ENCODE results near the gene VSIG2.
A peak's percentile ranks its signal among the peaks of the same experiment; 100 is the strongest.

The VSIG2 gene

DNA sequence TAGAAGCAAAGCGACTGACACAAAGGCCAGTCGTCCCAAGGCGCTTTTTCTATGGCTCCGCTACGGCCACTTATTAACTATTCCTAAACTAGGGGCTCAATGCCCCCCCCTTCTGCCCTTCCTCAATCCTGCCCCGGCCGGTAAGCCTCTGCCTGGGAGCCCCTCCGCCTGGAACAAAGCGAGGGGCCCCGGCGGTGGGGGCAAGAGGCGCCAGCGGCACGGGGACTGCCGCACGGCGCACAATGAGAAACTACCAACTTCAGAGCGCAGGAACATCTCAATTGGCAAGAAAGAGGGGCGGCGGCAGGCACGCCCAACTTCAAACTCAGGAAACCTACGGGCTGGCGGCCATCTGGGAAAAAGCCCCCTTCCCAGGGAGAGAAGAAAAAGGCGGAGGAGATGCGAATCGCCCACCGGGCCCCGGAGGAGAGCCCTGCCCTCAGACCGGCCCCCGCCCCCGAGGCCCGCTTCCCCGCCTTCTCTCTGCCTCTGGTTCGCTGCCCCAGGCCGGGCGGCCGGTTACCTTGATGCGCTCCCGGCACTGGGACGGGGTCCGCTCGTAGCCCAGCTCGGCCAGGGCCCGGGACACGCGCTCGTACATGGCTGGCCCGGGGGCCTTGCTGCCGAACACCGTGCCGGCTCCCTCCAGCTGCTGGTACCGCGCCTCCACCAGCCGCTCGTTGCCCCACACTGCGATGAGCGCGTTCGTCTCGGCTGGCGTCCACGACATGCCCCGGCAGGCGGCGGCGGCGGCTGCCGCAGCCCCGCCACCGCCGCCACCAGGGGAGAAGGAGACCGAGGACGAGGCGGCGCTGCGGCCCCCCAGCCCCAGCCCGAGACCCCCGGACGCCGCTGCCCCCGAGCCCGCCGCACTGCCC, 47.5 kb upstream of the VSIG2 start:
- peaks cover 0 to 8% of the 10 kb centered on the region in 2 experiments for H3K27me3 ChIP-seq (ENCODE audit: control insufficient read depth in 1 of 2, insufficient read depth in 1 of 2, low read length in 2 of 2)
- peak overlapping the region; percentile 77 for H2AFZ ChIP-seq (ENCODE audit: low read depth, low read length)
- DNase-seq: peak; percentile 56
- peak overlapping the region; percentile 96 for H4K8ac ChIP-seq (ENCODE audit: low read length)
- H2AK5ac ChIP-seq (ENCODE audit: low read length, severe bottlenecking): no peak overlapping the region
- peaks cover 0 to 4% of the 10 kb centered on the region in 2 experiments for H3K36me3 ChIP-seq (ENCODE audit: control insufficient read depth in 1 of 2, insufficient read depth in 2 of 2, low read depth in 1 of 2, low read length in 2 of 2)
- no peaks in the 10 kb centered on the region for H3K9me3 ChIP-seq (ENCODE audit: control insufficient read depth, low read length)
- under 1% methylated on average over 61 of the region's 83 CpGs for WGBS
- peak overlapping the region in 1 of 2 experiments; percentile 72 for H2BK12ac ChIP-seq (ENCODE audit: low read length in 2 of 2)
- peaks cover 11% of the 10 kb centered on the region for H3K79me1 ChIP-seq (replicated peaks; ENCODE audit: low read length, poor library complexity, severe bottlenecking)
- peak overlapping the region; percentile 100 for H2BK5ac ChIP-seq (ENCODE audit: low read depth, low read length, poor library complexity, severe bottlenecking)
- no peak overlapping the region for H4K91ac ChIP-seq (ENCODE audit: low read length)
- H3K4me2 ChIP-seq (ENCODE audit: low read length, poor library complexity, severe bottlenecking): peak overlapping the region; percentile 94
- H3K4me1 ChIP-seq (ENCODE audit: control insufficient read depth, insufficient read depth, low read depth, low read length): peaks cover 4% of the 10 kb centered on the region
- H2BK120ac ChIP-seq (ENCODE audit: low read depth, low read length): peak overlapping the region; percentile 75
- peak overlapping the region; percentile 71 for H3K27ac ChIP-seq (ENCODE audit: low read length, poor library complexity, severe bottlenecking)
- H3K14ac ChIP-seq (ENCODE audit: low read length in 2 of 2): peak overlapping the region in 1 of 2 experiments; percentile 84
- peak overlapping the region; percentile 87 for H2BK15ac ChIP-seq (ENCODE audit: low read depth, poor library complexity, severe bottlenecking)
- H3K4me3 ChIP-seq (ENCODE audit: insufficient read depth in 1 of 2, low read depth in 1 of 2, low read length in 2 of 2): peak overlapping the region; percentile 82 to 100
- H3K18ac ChIP-seq (ENCODE audit: low read depth in 1 of 2, low read length in 2 of 2): peak overlapping the region; percentile 96 to 97
- peak overlapping the region; percentile 75 to 84 for H3K4ac ChIP-seq (ENCODE audit: low read depth in 1 of 2, low read length in 2 of 2)
- peak overlapping the region; percentile 95 for H3K9ac ChIP-seq (ENCODE audit: low read length)
- peak overlapping the region in 1 of 2 experiments; percentile 94 for H3K23ac ChIP-seq (ENCODE audit: low read length in 2 of 2)

DNA sequence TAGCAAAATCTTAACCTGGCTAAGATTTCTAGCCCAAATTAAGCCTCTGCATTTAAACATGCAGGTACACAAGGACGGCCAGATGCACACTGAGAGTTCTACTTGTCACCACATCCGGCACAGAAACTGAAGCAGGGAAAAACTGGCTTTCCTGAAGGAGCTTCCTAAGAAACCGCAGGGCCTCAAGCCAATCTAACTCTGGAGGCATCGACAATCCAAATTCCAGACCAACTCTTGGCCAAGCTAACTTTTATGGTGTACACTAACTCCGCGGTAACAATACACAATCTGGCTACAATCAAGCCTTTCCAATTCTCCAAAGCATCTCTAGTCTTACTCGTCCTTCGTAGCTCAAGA, 46.9 kb upstream of the VSIG2 start:
- peak overlapping the region; percentile 67 to 96 for H3K18ac ChIP-seq (ENCODE audit: low read depth in 1 of 2, low read length in 2 of 2)
- no peak overlapping the region for H2BK12ac ChIP-seq (ENCODE audit: low read length in 2 of 2)
- peaks cover 0 to 8% of the 10 kb centered on the region in 2 experiments for H3K27me3 ChIP-seq (ENCODE audit: control insufficient read depth in 1 of 2, insufficient read depth in 1 of 2, low read length in 2 of 2)
- H3K79me1 ChIP-seq (replicated peaks; ENCODE audit: low read length, poor library complexity, severe bottlenecking): peaks cover 11% of the 10 kb centered on the region
- H3K4me1 ChIP-seq (ENCODE audit: control insufficient read depth, insufficient read depth, low read depth, low read length): peaks cover 4% of the 10 kb centered on the region
- H3K23ac ChIP-seq (ENCODE audit: low read length in 2 of 2): peak overlapping the region in 1 of 2 experiments; percentile 94
- no peak overlapping the region for H3K14ac ChIP-seq (ENCODE audit: low read length in 2 of 2)
- H3K27ac ChIP-seq (ENCODE audit: low read length, poor library complexity, severe bottlenecking): peak overlapping the region; percentile 62
- no peak overlapping the region for H2AFZ ChIP-seq (ENCODE audit: low read depth, low read length)
- H2BK120ac ChIP-seq (ENCODE audit: low read depth, low read length): no peak overlapping the region
- H2AK5ac ChIP-seq (ENCODE audit: low read length, severe bottlenecking): no peak overlapping the region
- peak overlapping the region; percentile 95 for H3K9ac ChIP-seq (ENCODE audit: low read length)
- peaks cover 0 to 4% of the 10 kb centered on the region in 2 experiments for H3K36me3 ChIP-seq (ENCODE audit: control insufficient read depth in 1 of 2, insufficient read depth in 2 of 2, low read depth in 1 of 2, low read length in 2 of 2)
- no peak overlapping the region for H4K8ac ChIP-seq (ENCODE audit: low read length)
- H3K4me3 ChIP-seq (ENCODE audit: insufficient read depth in 1 of 2, low read depth in 1 of 2, low read length in 2 of 2): peak overlapping the region; percentile 82 to 100
- peak overlapping the region; percentile 94 for H3K4me2 ChIP-seq (ENCODE audit: low read length, poor library complexity, severe bottlenecking)
- no peak overlapping the region for H2BK5ac ChIP-seq (ENCODE audit: low read depth, low read length, poor library complexity, severe bottlenecking)
- H3K9me3 ChIP-seq (ENCODE audit: control insufficient read depth, low read length): no peaks in the 10 kb centered on the region
- H4K91ac ChIP-seq (ENCODE audit: low read length): no peak overlapping the region
- no peak overlapping the region for H2BK15ac ChIP-seq (ENCODE audit: low read depth, poor library complexity, severe bottlenecking)
- H3K4ac ChIP-seq (ENCODE audit: low read depth in 1 of 2, low read length in 2 of 2): peak overlapping the region in 1 of 2 experiments; percentile 67
- peak; percentile 73 for DNase-seq
- under 1% methylated on average over 8 of the region's 8 CpGs for WGBS

DNA sequence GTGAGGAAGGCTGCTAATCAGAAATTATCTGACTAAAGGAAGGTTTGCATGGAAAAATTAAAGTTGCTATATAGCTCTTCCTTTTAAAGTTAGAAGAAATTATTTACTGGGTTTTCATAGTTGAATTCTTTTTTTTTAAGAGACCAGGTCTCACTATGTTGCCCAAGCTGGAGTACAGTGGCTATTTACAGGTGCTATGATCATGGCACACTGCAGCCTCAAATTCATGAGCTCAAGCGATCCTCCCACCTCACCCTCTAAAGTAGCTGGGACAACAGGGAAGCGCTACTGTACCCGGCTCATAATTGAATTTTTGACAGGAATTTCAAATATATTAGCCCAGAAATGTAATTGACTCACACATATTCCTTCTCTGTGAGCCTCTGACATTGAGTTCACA, 44.3 kb upstream of the VSIG2 start:
- no peak overlapping the region for H2BK120ac ChIP-seq (ENCODE audit: low read depth, low read length)
- H3K4me1 ChIP-seq (ENCODE audit: control insufficient read depth, insufficient read depth, low read depth, low read length): peaks cover 1% of the 10 kb centered on the region
- no peak overlapping the region for H4K8ac ChIP-seq (ENCODE audit: low read length)
- peaks cover 23% of the 10 kb centered on the region for H3K79me1 ChIP-seq (replicated peaks; ENCODE audit: low read length, poor library complexity, severe bottlenecking)
- H2BK5ac ChIP-seq (ENCODE audit: low read depth, low read length, poor library complexity, severe bottlenecking): no peak overlapping the region
- H3K23ac ChIP-seq (ENCODE audit: low read length in 2 of 2): no peak overlapping the region
- H2BK12ac ChIP-seq (ENCODE audit: low read length in 2 of 2): no peak overlapping the region
- H3K36me3 ChIP-seq (ENCODE audit: control insufficient read depth in 1 of 2, insufficient read depth in 2 of 2, low read depth in 1 of 2, low read length in 2 of 2): no peaks in the 10 kb centered on the region
- no peak overlapping the region for H3K4me2 ChIP-seq (ENCODE audit: low read length, poor library complexity, severe bottlenecking)
- 96% methylated on average over 3 of the region's 3 CpGs for WGBS
- no peaks in the 10 kb centered on the region for H3K9me3 ChIP-seq (ENCODE audit: control insufficient read depth, low read length)
- no peak overlapping the region for H2BK15ac ChIP-seq (ENCODE audit: low read depth, poor library complexity, severe bottlenecking)
- H3K14ac ChIP-seq (ENCODE audit: low read length in 2 of 2): no peak overlapping the region
- no peak overlapping the region for H3K4ac ChIP-seq (ENCODE audit: low read depth in 1 of 2, low read length in 2 of 2)
- no peak overlapping the region for H2AFZ ChIP-seq (ENCODE audit: low read depth, low read length)
- H3K9ac ChIP-seq (ENCODE audit: low read length): no peak overlapping the region
- H3K27me3 ChIP-seq (ENCODE audit: control insufficient read depth in 1 of 2, insufficient read depth in 1 of 2, low read length in 2 of 2): no peaks in the 10 kb centered on the region
- no peak overlapping the region for H3K18ac ChIP-seq (ENCODE audit: low read depth in 1 of 2, low read length in 2 of 2)
- H3K4me3 ChIP-seq (ENCODE audit: insufficient read depth in 1 of 2, low read depth in 1 of 2, low read length in 2 of 2): no peak overlapping the region
- H3K27ac ChIP-seq (ENCODE audit: low read length, poor library complexity, severe bottlenecking): no peak overlapping the region
- H2AK5ac ChIP-seq (ENCODE audit: low read length, severe bottlenecking): no peak overlapping the region
- H4K91ac ChIP-seq (ENCODE audit: low read length): no peak overlapping the region
- no peak for DNase-seq

DNA sequence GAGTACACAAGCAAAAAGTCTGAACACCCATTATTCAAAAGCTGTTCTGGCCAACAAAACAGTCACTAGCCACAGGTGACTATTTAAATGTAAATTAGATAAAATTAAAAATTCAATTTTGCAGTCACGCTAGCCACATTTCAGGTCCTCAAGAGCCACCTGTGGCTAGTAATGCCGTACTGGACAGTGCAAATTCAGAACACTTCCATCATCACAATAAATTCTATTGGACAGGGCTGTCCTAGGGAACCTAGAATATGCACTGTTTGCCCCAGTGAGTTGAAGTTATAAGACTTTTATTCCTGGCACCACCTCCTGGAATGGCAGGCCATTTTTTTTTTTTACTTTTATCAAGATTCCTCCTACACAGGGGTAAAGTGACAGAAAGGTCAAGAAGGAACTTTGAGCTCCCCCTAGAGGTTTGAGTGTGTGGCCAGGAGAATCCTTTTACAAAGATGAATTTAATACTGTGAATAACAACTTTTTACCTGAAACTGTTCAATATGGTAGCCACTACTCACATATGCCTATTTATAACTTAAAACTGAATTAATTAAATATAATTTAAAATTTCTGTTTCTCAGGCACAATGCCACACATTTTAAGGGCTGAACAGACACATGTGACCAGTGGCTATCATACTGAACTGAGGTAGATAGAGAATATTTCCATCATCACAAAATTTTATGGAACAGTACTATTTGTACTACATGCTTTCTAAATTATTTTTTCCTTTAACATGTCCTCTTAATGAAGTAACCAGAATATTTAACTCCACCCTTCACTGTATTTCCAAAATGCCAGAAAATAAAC, 41.6 kb upstream of the VSIG2 start:
- H3K4me2 ChIP-seq (ENCODE audit: low read length, poor library complexity, severe bottlenecking): no peak overlapping the region
- H2AK5ac ChIP-seq (ENCODE audit: low read length, severe bottlenecking): no peak overlapping the region
- H3K36me3 ChIP-seq (ENCODE audit: control insufficient read depth in 1 of 2, insufficient read depth in 2 of 2, low read depth in 1 of 2, low read length in 2 of 2): no peaks in the 10 kb centered on the region
- peaks cover 27% of the 10 kb centered on the region for H3K79me1 ChIP-seq (replicated peaks; ENCODE audit: low read length, poor library complexity, severe bottlenecking)
- H3K4ac ChIP-seq (ENCODE audit: low read depth in 1 of 2, low read length in 2 of 2): no peak overlapping the region
- H2BK15ac ChIP-seq (ENCODE audit: low read depth, poor library complexity, severe bottlenecking): no peak overlapping the region
- H3K18ac ChIP-seq (ENCODE audit: low read depth in 1 of 2, low read length in 2 of 2): no peak overlapping the region
- H3K27ac ChIP-seq (ENCODE audit: low read length, poor library complexity, severe bottlenecking): no peak overlapping the region
- no peak overlapping the region for H4K8ac ChIP-seq (ENCODE audit: low read length)
- WGBS: 80% methylated on average over 1 of the region's 2 CpGs
- H3K4me1 ChIP-seq (ENCODE audit: control insufficient read depth, insufficient read depth, low read depth, low read length): peaks cover 1% of the 10 kb centered on the region
- no peaks in the 10 kb centered on the region for H3K9me3 ChIP-seq (ENCODE audit: control insufficient read depth, low read length)
- H2BK12ac ChIP-seq (ENCODE audit: low read length in 2 of 2): no peak overlapping the region
- no peak overlapping the region for H3K9ac ChIP-seq (ENCODE audit: low read length)
- no peak overlapping the region for H4K91ac ChIP-seq (ENCODE audit: low read length)
- H3K4me3 ChIP-seq (ENCODE audit: insufficient read depth in 1 of 2, low read depth in 1 of 2, low read length in 2 of 2): no peak overlapping the region
- peak; percentile 63 for DNase-seq
- H2BK120ac ChIP-seq (ENCODE audit: low read depth, low read length): no peak overlapping the region
- H3K27me3 ChIP-seq (ENCODE audit: control insufficient read depth in 1 of 2, insufficient read depth in 1 of 2, low read length in 2 of 2): no peaks in the 10 kb centered on the region
- H2AFZ ChIP-seq (ENCODE audit: low read depth, low read length): no peak overlapping the region
- no peak overlapping the region for H2BK5ac ChIP-seq (ENCODE audit: low read depth, low read length, poor library complexity, severe bottlenecking)
- no peak overlapping the region for H3K14ac ChIP-seq (ENCODE audit: low read length in 2 of 2)
- H3K23ac ChIP-seq (ENCODE audit: low read length in 2 of 2): no peak overlapping the region
